Neural cell (in vitro differentiated cells): ENCODE measurements around the gene GJA10. TPM values are rescaled to one million over a fixed set of nuclear protein-coding genes. Genes with fewer than 3 reads are reported as not detected.

Source experiments
- H2AFZ ChIP-seq: fragments of 200-600, 300-800 bp; sonication (generic), shearing (Covaris generic); 2 replicates; pipeline ENCODE4 v1.6.0; 2014; ENCODE audit warnings: low read depth, mild to moderate bottlenecking, antibody characterized with exemption, low read length, moderate library complexity
- H3F3A ChIP-seq: fragments of 200-600 bp; shearing (Covaris generic); 2 replicates; pipeline ENCODE4 v1.6.1; 2016; ENCODE audit warnings: mild to moderate bottlenecking, moderate library complexity, mixed read lengths, antibody characterized with exemption, low read length; ENCODE audit not compliant: insufficient read depth, poor library complexity, severe bottlenecking
- H3K27ac ChIP-seq: fragments of 200-600, 300-800 bp; sonication (generic), shearing (Covaris generic); 2 replicates; pipeline ENCODE4 v1.5.1; 2014; ENCODE audit warnings: mild to moderate bottlenecking, low read length, moderate library complexity
- H3K27me3 ChIP-seq: fragments of 300-800, 200-600 bp; sonication (generic), shearing (Covaris generic); 2 replicates; pipeline ENCODE4 v1.6.0; 2014; ENCODE audit warnings: mild to moderate bottlenecking, low read depth, low read length, moderate library complexity; ENCODE audit not compliant: insufficient read depth
- H3K36me3 ChIP-seq: fragments of 300-800, 200-600 bp; sonication (generic), shearing (Covaris generic); 2 replicates; pipeline ENCODE4 v1.5.1; 2014; ENCODE audit warnings: mild to moderate bottlenecking, antibody characterized with exemption, low read length, moderate library complexity; ENCODE audit not compliant: insufficient read depth
- H3K4me2 ChIP-seq: fragments of 300-800, 200-600 bp; sonication (generic), shearing (Covaris generic); 2 replicates; pipeline ENCODE4 v1.6.0; 2014; ENCODE audit warnings: mild to moderate bottlenecking, low read length
- H3K4me3 ChIP-seq: fragments of 300-800, 200-600 bp; sonication (generic), shearing (Covaris generic); 2 replicates; pipeline ENCODE4 v1.5.1; 2014; ENCODE audit warnings: mild to moderate bottlenecking, low read length, moderate library complexity
- H3K79me2 ChIP-seq: fragments of 200-600 bp; shearing (Covaris generic); replicated peaks from 2 replicates; pipeline ENCODE4 v1.6.0; 2014; ENCODE audit warnings: mild to moderate bottlenecking, low read length, moderate library complexity; ENCODE audit not compliant: insufficient read depth
- H3K9ac ChIP-seq: fragments of 300-800, 200-600 bp; sonication (generic), shearing (Covaris generic); 2 replicates; pipeline ENCODE4 v1.6.1; 2016; ENCODE audit warnings: mild to moderate bottlenecking, low read length, mixed read lengths
- H3K9me2 ChIP-seq: fragments of 200-600 bp; shearing (Covaris generic); 2 replicates; pipeline ENCODE4 v1.6.1; 2016; ENCODE audit warnings: mild to moderate bottlenecking, low read length, mixed read lengths; ENCODE audit not compliant: insufficient read depth
- H3K9me3 ChIP-seq: fragments of 200-600, 300-800 bp; sonication (generic), shearing (Covaris generic); 2 replicates; pipeline ENCODE4 v1.6.1; 2016; ENCODE audit warnings: mild to moderate bottlenecking, mixed run types, low read length, moderate library complexity, mixed read lengths
- H4K20me1 ChIP-seq: fragments of 200-600 bp; shearing (Covaris generic); 2 replicates; pipeline ENCODE4 v1.6.1; 2016; ENCODE audit warnings: mild to moderate bottlenecking, mixed run types; ENCODE audit not compliant: insufficient read depth
- CTCF ChIP-seq: fragments of 450-650 bp; IDR thresholded peaks from 2 replicates; pipeline ENCODE4 v1.5.1; 2014; ENCODE audit warnings: antibody characterized with exemption, mild to moderate bottlenecking, moderate library complexity; ENCODE audit not compliant: poor library complexity, severe bottlenecking
- EP300 ChIP-seq: fragments of 450-650 bp; conservative IDR thresholded peaks from 2 replicates; pipeline ENCODE4 v1.6.1; 2014; ENCODE audit warnings: antibody characterized with exemption, mild to moderate bottlenecking, moderate library complexity; ENCODE audit not compliant: poor library complexity, severe bottlenecking
- EZH2 ChIP-seq: fragments of 200-600, 300-800 bp; shearing (Covaris generic), sonication (generic); IDR thresholded peaks from 2 replicates; pipeline ENCODE4 v1.6.1; 2014; ENCODE audit warnings: antibody characterized with exemption, low read length, borderline replicate concordance, mild to moderate bottlenecking; ENCODE audit not compliant: insufficient read depth, poor library complexity, severe bottlenecking
- MXI1 ChIP-seq: fragments of 450-650 bp; conservative IDR thresholded peaks from 2 replicates; pipeline ENCODE4 v1.6.1; 2014; ENCODE audit warnings: antibody characterized with exemption, mild to moderate bottlenecking; ENCODE audit not compliant: poor library complexity, severe bottlenecking
- POLR2AphosphoS5 ChIP-seq: IDR thresholded peaks from 2 replicates; pipeline ENCODE4 v1.6.1; 2012
- RAD21 ChIP-seq: fragments of 450-650 bp; conservative IDR thresholded peaks from 2 replicates; pipeline ENCODE4 v1.6.1; 2014; ENCODE audit warnings: antibody characterized with exemption, mild to moderate bottlenecking, moderate library complexity
- REST ChIP-seq: IDR thresholded peaks from 2 replicates; pipeline ENCODE4 v1.6.1; 2012; ENCODE audit warnings: borderline replicate concordance
- SMC3 ChIP-seq: fragments of 450-650 bp; conservative IDR thresholded peaks from 2 replicates; pipeline ENCODE4 v1.6.1; 2014; ENCODE audit warnings: antibody characterized with exemption, mild to moderate bottlenecking, moderate library complexity; ENCODE audit not compliant: poor library complexity
- TAF1 ChIP-seq: IDR thresholded peaks from 2 replicates; pipeline ENCODE4 v1.6.1; 2012; ENCODE audit warnings: low read depth
- polyA plus RNA-seq: library from polyadenylated mRNA; depleted of rRNA; stranded (reverse); fragments of >200 nt; gene quantifications from 2 replicates; pipeline ENCODE4 v1.2.3, GENCODE V29; 2014

Gene GJA10
- polyA plus RNA-seq, 1 donor from 2014 or later = not detected

DNA sequence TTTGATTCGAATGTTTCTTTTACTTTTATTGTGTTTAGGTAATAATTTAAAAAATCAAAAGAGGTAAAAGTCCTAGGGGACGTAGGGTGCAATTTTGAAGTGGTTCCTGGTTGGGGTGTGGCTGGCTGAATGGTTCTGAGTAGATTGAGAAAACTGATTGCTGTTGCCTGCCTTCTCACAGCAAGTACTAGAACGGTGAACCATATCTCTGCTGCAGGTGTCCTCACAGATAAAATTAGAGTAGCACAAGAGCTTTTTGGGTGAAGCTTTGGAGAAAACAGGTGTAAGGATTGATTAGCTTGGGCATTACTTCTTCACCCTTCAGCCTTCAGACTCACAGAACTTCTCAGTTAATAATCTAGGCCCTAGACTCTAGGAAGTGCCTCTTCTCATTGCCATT, 19.8 kb upstream of the GJA10 start:
- Histone ChIP-seq H3K27me3 (no peaks in the 10 kb centered on the region), H3K4me2 (no peak overlapping the region), H3F3A (no peaks in the 10 kb centered on the region), H3K9ac (no peak overlapping the region), H2AFZ (no peak overlapping the region), H4K20me1 (no peaks in the 10 kb centered on the region), H3K36me3 (no peaks in the 10 kb centered on the region), H3K9me3 (no peaks in the 10 kb centered on the region), H3K9me2 (no peaks in the 10 kb centered on the region), H3K4me3 (no peak overlapping the region), H3K27ac (no peak overlapping the region), H3K79me2 (no peaks in the 10 kb centered on the region)
- TF ChIP-seq REST (no peak), EZH2 (no peak), TAF1 (no peak), MXI1 (no peak), POLR2AphosphoS5 (no peak), RAD21 (no peak), SMC3 (no peak), EP300 (no peak), CTCF (no peak)

DNA sequence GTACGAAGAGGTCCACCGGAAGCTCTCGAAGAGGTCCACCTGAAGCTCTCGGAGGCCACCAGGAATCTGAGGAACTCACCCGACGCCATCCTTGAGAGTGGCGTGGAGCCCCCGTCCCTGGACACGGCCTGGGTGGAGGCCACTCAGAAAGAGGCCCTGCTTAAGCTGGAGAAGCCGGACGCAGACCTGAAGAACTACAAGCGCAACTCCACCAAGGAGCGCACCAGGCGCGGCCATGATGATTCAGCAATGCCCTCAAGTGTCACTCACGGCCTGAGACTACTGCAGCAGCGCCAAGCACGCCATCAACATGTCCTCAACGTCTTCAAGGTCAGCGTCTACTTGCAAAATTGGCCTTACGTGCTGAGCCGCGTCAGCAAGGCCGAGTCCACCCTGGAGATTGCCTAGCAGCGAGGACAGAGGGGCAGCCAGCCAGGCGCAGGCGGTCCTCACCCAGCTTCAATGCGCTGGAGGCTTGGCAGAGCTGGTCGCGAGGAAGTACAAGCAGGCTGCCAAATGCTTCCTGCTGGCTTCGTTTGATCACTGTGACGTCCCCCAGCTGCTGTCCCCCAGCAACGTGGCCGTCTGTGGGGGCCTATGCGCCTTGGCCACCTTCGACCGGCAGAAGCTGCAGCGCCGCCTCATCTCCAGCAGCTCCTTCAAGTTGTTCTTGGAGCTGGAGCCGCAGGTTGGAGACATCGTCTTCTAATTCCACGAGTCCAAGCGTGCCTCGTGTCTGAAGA, 7.7 kb upstream of the GJA10 start:
- Histone ChIP-seq H4K20me1 (no peaks in the 10 kb centered on the region), H3F3A (no peaks in the 10 kb centered on the region), H3K9me3 (no peaks in the 10 kb centered on the region), H3K79me2 (no peaks in the 10 kb centered on the region), H3K27me3 (no peaks in the 10 kb centered on the region), H3K27ac (no peak overlapping the region), H3K36me3 (no peaks in the 10 kb centered on the region), H3K4me2 (no peak overlapping the region), H3K4me3 (no peak overlapping the region), H3K9ac (no peak overlapping the region), H2AFZ (no peak overlapping the region), H3K9me2 (no peaks in the 10 kb centered on the region)
- no peak for TF ChIP-seq POLR2AphosphoS5
- no peak for TF ChIP-seq EP300
- TF ChIP-seq SMC3 = no peak
- TF ChIP-seq MXI1 = no peak
- TF ChIP-seq EZH2 = no peak
- TF ChIP-seq RAD21 = no peak
- TF ChIP-seq TAF1 = no peak
- no peak for TF ChIP-seq CTCF
- no peak for TF ChIP-seq REST
